GM19438 (cell line): ENCODE data around the gene PNMA3.
"Not testable (repeated sequence)": the region's sequence is repeated elsewhere in the genome, so short reads cannot be mapped to it uniquely, and the experiment has no call there.

ENCODE experiments used
- ATAC-seq: cut with Tn5 transposase; IDR thresholded peaks from one replicate; pipeline ENCODE4 v1.9.1; 2021; ENCODE audit warnings: low read depth; ENCODE audit not compliant: unreplicated experiment

Gene PNMA3

GRCh38 chrX:153055871-153056749 is at the start of gene PNMA3:
Gene PNMA3, plus strand, starts transcription at chrX:153056470. Its CDS starts 586 bp downstream, at chrX:153057056.
- ATAC-seq: no peak

GRCh38 chrX:153017174-153017573 is 39.1 kb upstream of the PNMA3 start:
- ATAC-seq: not testable (repeated sequence)

- no peak for ATAC-seq
Observed at GRCh38 chrX:153019166-153019565, 37.1 kb upstream of the PNMA3 start.

- not testable (repeated sequence) for ATAC-seq
Observed at GRCh38 chrX:153026501-153026900, 29.8 kb upstream of the PNMA3 start.

- not testable (repeated sequence) for ATAC-seq
Observed at GRCh38 chrX:153028487-153028886, 27.8 kb upstream of the PNMA3 start.

GRCh38 chrX:153029162-153029561 is 27.1 kb upstream of the PNMA3 start:
- ATAC-seq: no peak

GRCh38 chrX:153029875-153030274 is 26.4 kb upstream of the PNMA3 start:
- ATAC-seq: no peak

- ATAC-seq: no peak
Observed at GRCh38 chrX:153030801-153031200, 25.5 kb upstream of the PNMA3 start.

- peak; percentile 89 for ATAC-seq
Observed at GRCh38 chrX:153032397-153033118, 23.7 kb upstream of the PNMA3 start.

- ATAC-seq: no peak
Observed at GRCh38 chrX:153049093-153049492, 7.2 kb upstream of the PNMA3 start.

GRCh38 chrX:153052534-153052933 is 3.7 kb upstream of the PNMA3 start:
- no peak for ATAC-seq

GRCh38 chrX:153057281-153057680 is 1.0 kb downstream of the PNMA3 start:
- no peak for ATAC-seq

- no peak for ATAC-seq
Observed at GRCh38 chrX:153059191-153060094, 3.2 kb downstream of the PNMA3 start.

- ATAC-seq: no peak
Observed at GRCh38 chrX:153060095-153060445, 3.8 kb downstream of the PNMA3 start.

GRCh38 chrX:153061732-153062131 is 5.5 kb downstream of the PNMA3 start:
- ATAC-seq: no peak

- ATAC-seq: no peak
Observed at GRCh38 chrX:153063315-153063714, 7.0 kb downstream of the PNMA3 start.

- ATAC-seq: no peak
Observed at GRCh38 chrX:153064061-153064460, 7.8 kb downstream of the PNMA3 start.

GRCh38 chrX:153065389-153065788 is 9.1 kb downstream of the PNMA3 start:
- ATAC-seq: no peak

GRCh38 chrX:153066402-153066801 is 10.1 kb downstream of the PNMA3 start:
- not testable (repeated sequence) for ATAC-seq

GRCh38 chrX:153071909-153072583 is 15.8 kb downstream of the PNMA3 start, which contains the start of gene PNMA6A:
Gene PNMA6A, plus strand, starts transcription at chrX:153072454. Its CDS starts 609 bp downstream, at chrX:153073063.
- not testable (repeated sequence) for ATAC-seq
